NCI-H748 treated with DMSO at 0.1 percent for 48 hours (cell line): ENCODE measurements around the gene NUP214.
"Not testable (repeated sequence)": the region's sequence is repeated elsewhere in the genome, so short reads cannot be mapped to it uniquely, and the experiment has no call there.

Source experiments
- DNase-seq: peaks from one replicate; lab custom pipeline; 2025; lab: John Stamatoyannopoulos, UW

Gene NUP214

GRCh38 chr9:131161585-131161984 is 36.2 kb downstream of the NUP214 start:
- DNase-seq, result no peak

- DNase-seq, result no peak
Measured at GRCh38 chr9:131162886-131163285, 37.5 kb downstream of the NUP214 start.

GRCh38 chr9:131165523-131165922 is 40.1 kb downstream of the NUP214 start:
- no peak for DNase-seq

GRCh38 chr9:131167146-131167692 is 41.8 kb downstream of the NUP214 start:
- no peak for DNase-seq

GRCh38 chr9:131167936-131168335 is 42.5 kb downstream of the NUP214 start:
- no peak for DNase-seq

DNA sequence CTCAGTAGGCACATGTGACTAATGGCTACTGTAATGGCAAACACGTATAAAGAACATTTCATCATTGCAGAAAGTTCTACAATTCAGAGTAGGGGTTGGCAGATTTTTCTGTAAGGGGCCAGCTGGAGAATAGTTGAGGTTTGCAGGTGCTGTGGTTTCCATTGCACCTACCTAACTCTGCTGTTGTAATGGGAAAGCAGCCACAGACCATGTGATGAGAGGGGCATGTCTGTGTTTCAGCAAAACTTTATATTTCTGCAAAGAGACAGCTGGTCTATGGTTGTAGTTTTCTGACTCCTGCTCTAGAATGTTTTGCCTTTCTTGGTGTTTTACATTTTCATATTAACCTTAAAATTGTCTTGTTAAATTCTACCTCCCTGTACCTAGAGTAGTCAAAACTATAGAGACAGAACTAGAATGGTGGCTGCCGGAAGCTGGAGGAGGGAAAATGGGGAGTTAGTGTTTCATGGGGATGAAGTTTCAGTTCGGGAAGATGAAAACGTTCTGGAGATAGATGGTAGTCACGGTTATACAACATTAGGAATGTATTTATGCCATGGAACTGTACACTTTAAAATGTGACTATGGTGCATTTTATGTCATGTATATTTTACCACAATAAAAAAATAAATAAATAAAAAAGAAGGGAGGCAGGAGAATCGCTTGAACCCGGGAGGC is 44.3 kb downstream of the NUP214 start:
- DNase-seq, result no peak

DNA sequence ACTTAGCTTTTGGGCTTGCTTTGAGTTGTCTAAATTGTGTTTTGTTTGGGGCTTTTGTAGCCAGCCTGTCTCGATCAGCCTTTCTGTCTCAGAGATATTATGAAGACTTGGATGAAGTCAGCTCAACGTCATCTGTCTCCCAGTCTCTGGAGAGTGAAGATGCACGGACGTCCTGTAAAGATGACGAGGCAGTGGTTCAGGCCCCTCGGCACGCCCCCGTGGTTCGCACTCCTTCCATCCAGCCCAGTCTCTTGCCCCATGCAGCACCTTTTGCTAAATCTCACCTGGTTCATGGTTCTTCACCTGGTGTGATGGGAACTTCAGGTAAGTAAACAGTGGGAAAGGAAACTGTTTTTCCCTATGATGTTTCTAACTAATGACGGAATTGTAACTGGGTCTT is 48.6 kb downstream of the NUP214 start:
- DNase-seq, result no peak

DNA sequence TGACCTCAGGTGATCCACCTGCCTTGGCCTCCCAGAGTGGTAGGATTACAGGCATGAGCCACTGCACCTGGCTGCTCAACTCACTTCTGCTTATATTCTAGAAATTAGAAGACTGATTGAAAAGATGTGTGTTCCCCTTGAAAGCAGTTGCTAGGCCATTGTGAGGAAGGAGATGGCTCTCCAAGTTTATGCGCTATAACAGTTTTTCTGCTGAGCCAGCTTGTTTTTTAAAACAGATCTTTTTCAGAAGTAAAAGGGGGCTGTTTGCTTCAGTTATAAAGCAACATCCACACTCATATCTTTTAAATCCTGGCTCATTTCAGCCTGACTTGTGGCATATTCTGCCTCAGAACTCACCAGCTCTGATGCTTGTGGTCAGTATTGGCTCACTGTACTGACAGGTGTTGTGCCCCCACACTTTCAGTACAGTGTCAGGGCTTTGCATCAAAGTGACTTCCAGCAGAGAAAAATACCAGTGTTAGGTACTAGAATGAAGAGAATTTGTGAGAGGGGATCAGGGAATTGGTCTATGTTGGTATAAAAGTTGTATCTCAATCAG is 49.4 kb downstream of the NUP214 start:
- no peak for DNase-seq

DNA sequence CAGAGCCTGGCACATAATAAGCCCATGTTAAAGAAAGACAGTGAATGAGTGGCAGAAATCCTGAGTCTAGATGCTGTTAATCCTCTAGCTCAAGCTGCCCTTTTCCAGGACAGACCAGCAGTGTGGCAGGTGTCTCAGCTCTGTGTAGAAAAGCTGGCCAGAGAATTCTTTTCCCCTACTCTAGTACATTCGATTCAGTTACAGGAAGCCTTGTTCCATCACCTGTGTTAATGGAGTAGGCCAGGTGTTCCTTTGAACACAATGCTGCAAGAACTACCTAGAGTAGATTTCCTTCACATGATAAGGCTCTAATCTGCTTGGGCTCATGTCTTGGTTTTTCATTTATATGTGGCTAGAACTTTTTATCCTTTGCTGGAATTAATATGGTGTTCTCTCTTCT is 52.5 kb downstream of the NUP214 start:
- DNase-seq, result no peak

DNA sequence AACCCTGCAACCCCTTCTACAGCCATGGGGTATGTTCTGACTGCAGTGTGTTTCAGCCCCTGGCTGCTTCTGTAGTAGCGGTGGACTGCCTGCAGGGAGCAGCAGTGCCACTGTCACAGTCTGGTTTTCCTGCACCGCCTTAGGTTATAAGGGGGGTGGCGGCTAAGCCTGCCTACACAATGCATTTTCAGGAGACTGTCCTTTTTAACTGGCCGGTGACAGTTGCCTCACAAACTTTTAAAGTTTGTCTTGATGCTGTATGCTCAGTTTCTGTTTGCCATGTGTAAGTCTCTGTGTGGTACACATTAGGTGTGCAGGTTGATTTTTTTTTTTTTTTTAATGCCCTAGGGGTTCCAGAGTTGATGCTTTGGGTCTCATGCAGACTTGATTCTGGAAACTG is 53.0 kb downstream of the NUP214 start:
- no peak for DNase-seq

DNA sequence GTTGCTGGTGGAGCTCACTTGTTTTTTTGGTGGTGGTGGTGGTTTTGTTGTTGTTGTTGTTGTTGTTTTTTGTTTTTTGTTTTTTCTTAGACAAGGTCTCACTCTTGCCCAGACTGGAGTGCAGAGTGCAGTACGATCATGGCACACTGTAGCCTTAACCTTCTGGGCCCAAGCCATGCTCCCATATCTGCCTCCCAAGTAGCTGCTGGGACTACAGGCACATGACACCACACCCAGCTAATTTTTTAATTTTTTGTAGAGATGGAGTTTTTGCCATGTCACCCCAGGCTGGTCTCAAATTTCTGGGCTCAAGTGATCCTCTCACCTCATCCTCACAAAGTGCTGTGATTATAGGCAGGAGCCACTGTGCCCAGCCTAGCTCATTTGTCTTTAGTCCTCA is 53.5 kb downstream of the NUP214 start:
- no peak for DNase-seq

DNA sequence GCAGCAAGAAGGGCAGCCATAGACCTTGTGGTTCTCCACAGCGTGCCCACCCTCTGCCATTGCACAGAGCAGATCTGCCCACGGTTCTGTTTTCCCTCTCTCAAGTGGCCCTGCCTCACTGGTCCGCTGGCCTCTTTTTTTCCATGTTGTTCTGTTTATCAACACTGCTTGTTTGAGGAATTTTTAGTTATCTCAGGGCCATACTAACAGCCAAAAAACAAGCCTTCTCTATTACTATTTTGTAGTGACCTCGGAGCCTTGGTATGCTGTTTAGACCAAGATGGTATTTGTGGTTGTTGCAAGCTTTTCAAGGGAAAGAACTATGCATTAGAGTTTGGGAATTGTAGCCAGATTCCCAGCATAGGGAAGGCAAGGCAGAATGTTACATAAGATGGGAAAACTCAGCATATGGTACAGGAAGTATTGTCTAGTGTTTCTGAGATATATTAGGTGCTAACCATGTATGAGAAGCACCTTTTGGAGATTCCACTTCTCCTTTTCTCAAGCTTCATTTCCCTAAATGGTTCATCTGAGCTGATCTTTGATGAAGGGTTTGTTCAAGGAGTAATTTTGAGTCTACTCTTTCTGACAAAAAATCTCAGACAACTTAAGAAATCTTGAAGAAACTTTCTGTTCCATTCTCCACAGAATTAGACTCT is 54.3 kb downstream of the NUP214 start:
- DNase-seq, result no peak

DNA sequence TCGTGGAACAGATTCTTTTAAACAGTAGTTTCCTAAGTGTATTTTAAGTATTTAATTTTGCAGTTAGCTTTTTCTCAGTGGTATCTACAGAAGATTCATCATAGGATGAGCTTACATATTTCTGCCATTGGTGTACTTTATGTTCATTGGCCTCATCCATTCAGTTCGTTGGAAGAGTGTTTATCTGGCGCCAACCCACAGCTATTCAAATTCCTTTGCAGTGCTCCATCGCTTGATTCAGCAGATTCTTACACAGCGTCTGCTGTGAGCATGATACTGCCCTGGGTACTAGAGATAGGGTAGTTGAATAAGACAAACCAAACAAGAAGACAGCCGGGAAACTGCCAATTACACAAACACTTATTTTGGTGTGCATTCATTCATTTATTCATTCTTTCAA is 55.1 kb downstream of the NUP214 start:
- no peak for DNase-seq

- DNase-seq, result no peak
Measured at GRCh38 chr9:131181091-131181681, 55.8 kb downstream of the NUP214 start.

DNA sequence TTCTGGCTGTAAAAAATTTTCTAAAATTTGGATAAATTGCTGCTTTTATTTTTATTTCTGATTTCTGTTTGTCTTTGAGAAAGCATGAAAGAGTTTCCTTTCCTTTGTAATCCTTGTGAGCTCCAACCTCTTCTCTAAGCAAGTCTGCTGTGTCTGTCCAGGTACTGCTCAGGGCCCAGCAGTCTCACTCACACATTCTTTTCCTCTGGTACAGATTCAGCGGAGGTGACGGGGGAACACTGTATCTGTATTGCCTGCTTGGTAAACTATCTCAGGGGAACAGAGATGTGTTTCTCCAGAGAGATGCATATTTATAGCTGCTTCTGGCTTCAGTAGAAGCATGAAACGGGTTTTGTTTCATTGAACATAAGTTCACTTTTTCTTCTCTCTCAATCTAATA is 60.5 kb downstream of the NUP214 start:
- DNase-seq, result no peak

GRCh38 chr9:131186622-131187021 is 61.2 kb downstream of the NUP214 start:
- no peak for DNase-seq

- DNase-seq, result no peak
Measured at GRCh38 chr9:131187957-131188356, 62.6 kb downstream of the NUP214 start.

- no peak for DNase-seq
Measured at GRCh38 chr9:131188976-131189375, 63.6 kb downstream of the NUP214 start.

- no peak for DNase-seq
Measured at GRCh38 chr9:131190191-131190590, 64.8 kb downstream of the NUP214 start.

- DNase-seq, result not testable (repeated sequence)
Measured at GRCh38 chr9:131191032-131191431, 65.6 kb downstream of the NUP214 start.

- no peak for DNase-seq
Measured at GRCh38 chr9:131191857-131192256, 66.5 kb downstream of the NUP214 start.

DNA sequence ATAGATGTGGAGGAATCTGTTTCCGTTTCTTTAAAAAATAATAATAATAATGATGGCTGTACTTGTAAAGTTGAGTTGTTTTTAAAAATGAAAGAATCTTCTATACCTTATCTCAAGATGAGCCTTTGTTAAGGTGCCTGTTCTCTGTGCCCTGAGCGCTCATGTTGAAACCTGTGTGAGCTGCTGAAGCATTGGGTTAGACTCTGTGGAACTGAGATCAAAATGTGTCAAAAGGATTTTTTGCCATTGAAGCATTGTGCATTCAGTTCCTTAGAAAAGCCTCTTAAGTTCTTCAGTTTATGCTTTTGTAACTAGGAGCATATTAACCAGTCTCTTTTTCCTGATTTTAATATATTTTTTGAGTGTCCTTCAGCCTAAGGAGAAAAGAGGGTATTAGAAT is 67.7 kb downstream of the NUP214 start:
- DNase-seq, result no peak

DNA sequence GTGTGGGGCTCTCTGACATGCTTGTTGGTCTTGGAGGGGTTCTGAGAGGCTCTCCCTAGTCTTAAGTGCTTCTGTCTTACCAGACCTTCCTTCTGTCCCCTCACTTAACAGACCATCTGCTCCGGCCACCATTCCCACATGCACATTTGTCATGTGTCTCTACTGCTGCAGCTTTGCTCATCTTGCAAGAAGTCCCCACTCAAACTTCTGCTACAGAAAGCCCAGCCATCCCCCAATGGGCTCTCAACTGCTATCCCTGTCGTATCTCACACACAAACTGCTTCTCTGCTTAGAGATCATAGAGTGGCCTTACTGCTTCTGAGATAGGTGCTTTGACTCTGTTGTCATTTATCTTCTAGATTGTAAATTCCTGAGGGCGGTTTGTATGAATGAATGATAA is 69.4 kb downstream of the NUP214 start:
- no peak for DNase-seq
